Calu3 (cell line): Measurements from ENCODE around the gene VWC2. TPM values are rescaled to one million over a fixed set of nuclear protein-coding genes. Genes with fewer than 3 reads are reported as not detected.
A peak's percentile ranks its signal among the peaks of the same experiment; 100 is the strongest.

Experiments
- BruUV-seq: library from RNA; stranded (reverse); fragments of 400-500 nt; replicated peaks from 2 replicates; lab custom pipeline; 2021; lab: Mats Ljungman, UMichigan
- CTCF ChIA-PET: fragments of 300-600 bp; sonication (Branson Sonifier 250); formaldehyde crosslinking; loops from one replicate; lab custom pipeline; 2022; ENCODE audit warnings: antibody characterized with exemption; lab: Charles Lee
- DNase-seq: peaks from one replicate; pipeline ENCODE4 v3.0.0; 2022
- H3K27ac Mint-ChIP-seq: one replicate; pipeline ENCODE4 v1.8.0; 2022; ENCODE audit warnings: mixed read lengths; ENCODE audit not compliant: unreplicated experiment
- H3K27me3 Mint-ChIP-seq: one replicate; pipeline ENCODE4 v1.8.0; 2022; ENCODE audit warnings: mixed read lengths; ENCODE audit not compliant: unreplicated experiment
- H3K36me3 Mint-ChIP-seq: one replicate; pipeline ENCODE4 v1.8.0; 2022; ENCODE audit warnings: mild to moderate bottlenecking, moderate library complexity, mixed read lengths; ENCODE audit not compliant: insufficient read depth, unreplicated experiment
- H3K4me1 Mint-ChIP-seq: one replicate; pipeline ENCODE4 v1.8.0; 2022; ENCODE audit warnings: mild to moderate bottlenecking, low read depth, mixed read lengths; ENCODE audit not compliant: unreplicated experiment
- H3K4me3 Mint-ChIP-seq: one replicate; pipeline ENCODE4 v1.8.0; 2022; ENCODE audit warnings: mild to moderate bottlenecking, low read depth, moderate library complexity, mixed read lengths; ENCODE audit not compliant: unreplicated experiment
- H3K9me3 Mint-ChIP-seq: one replicate; pipeline ENCODE4 v1.8.0; 2022; ENCODE audit warnings: low read depth, mixed read lengths; ENCODE audit not compliant: unreplicated experiment
- intact Hi-C: fragments of 100-400 bp; cut with micrococcal nuclease; formaldehyde crosslinking; loops from one replicate; pipeline ENCODE4 v1.10.0; 2022; ENCODE audit not compliant: unreplicated experiment
- total RNA-seq: library from RNA; stranded (reverse); gene quantifications from 2 replicates; pipeline ENCODE4 v1.2.3, GENCODE V29; 2022
- TF ChIP-seq, protein P1 (sequence below): fragments of 200-600 bp; IDR thresholded peaks from one replicate; pipeline ENCODE4 v1.8.0; 2022; ENCODE audit warnings: antibody characterized with exemption; ENCODE audit not compliant: unreplicated experiment

VWC2 gene
- total RNA-seq, 1 experiment from 2014 or later: not detected

DNA sequence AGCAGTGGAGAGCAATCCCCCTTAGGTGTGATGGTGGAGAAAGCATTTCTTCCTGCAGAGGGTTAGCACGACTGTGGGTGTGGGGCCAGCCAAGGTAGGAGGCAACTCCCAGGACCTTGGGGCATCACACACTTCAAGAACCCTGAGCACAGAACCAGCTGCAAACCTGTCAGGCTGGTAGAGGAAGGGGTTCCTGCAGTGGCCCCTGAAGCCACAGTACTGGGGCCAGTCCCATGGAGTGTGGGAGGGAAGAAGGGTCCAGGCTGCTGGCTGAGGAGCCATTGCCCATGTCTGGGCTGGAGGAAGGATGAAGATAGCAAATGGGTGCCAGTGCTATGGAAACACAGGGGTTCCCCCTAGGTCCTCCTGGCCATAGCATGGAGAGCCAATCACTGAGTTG lies 110.5 kb downstream of the VWC2 start:
- TF ChIP-seq, protein P1, sequence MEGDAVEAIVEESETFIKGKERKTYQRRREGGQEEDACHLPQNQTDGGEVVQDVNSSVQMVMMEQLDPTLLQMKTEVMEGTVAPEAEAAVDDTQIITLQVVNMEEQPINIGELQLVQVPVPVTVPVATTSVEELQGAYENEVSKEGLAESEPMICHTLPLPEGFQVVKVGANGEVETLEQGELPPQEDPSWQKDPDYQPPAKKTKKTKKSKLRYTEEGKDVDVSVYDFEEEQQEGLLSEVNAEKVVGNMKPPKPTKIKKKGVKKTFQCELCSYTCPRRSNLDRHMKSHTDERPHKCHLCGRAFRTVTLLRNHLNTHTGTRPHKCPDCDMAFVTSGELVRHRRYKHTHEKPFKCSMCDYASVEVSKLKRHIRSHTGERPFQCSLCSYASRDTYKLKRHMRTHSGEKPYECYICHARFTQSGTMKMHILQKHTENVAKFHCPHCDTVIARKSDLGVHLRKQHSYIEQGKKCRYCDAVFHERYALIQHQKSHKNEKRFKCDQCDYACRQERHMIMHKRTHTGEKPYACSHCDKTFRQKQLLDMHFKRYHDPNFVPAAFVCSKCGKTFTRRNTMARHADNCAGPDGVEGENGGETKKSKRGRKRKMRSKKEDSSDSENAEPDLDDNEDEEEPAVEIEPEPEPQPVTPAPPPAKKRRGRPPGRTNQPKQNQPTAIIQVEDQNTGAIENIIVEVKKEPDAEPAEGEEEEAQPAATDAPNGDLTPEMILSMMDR: no peak
- no peak for DNase-seq
- Mint-ChIP-seq H3K27ac (no peak overlapping the region), H3K36me3 (no peaks in the 10 kb centered on the region), H3K4me1 (no peaks in the 10 kb centered on the region), H3K27me3 (peaks cover 8% of the 10 kb centered on the region), H3K4me3 (no peak overlapping the region), H3K9me3 (peaks cover 10% of the 10 kb centered on the region)
- intact Hi-C loops: no loop called here
- no TSS peak for BruUV-seq
- CTCF ChIA-PET: no interaction called here

DNA sequence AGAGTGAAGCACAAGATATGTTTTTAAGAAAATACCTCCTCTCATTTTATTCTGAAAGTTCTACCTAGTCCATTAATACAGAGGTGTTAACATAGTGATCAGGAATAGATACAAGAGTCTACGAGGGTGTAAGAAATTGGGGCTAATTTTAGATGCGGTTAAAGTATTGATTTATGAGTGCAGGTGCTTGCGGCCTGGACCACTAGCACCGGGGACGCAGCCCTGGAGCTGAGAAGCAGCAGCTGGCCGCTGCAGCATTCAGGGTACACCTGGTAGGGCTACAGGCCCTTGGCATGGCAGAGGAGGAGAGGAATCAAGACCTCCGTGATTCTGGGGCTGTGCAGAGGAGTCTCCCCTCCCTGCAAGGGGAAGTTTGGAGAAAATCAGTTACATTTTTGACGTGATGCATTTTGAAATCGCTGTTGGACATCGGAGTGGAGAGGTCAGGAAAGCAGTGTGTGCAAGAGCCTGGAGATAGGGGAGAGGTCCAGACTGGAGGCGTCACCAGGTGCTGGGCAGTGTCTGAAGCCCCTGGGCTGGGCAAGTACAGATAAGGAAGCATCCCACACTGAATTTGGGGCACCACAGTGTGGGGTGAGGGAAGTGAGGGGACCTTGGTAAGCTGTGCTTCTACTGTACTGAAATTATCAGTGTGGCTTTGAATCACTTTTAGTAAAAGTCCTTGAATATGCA lies 112.3 kb downstream of the VWC2 start:
- Mint-ChIP-seq H3K4me3 (no peak overlapping the region), H3K9me3 (peaks cover 12% of the 10 kb centered on the region), H3K4me1 (no peaks in the 10 kb centered on the region), H3K36me3 (no peaks in the 10 kb centered on the region), H3K27me3 (peaks cover 8% of the 10 kb centered on the region), H3K27ac (no peak overlapping the region)
- intact Hi-C loops: no loop called here
- CTCF ChIA-PET: no interaction called here
- TF ChIP-seq, protein P1: no peak
- DNase-seq: peak; percentile 3
- BruUV-seq: no TSS peak

DNA sequence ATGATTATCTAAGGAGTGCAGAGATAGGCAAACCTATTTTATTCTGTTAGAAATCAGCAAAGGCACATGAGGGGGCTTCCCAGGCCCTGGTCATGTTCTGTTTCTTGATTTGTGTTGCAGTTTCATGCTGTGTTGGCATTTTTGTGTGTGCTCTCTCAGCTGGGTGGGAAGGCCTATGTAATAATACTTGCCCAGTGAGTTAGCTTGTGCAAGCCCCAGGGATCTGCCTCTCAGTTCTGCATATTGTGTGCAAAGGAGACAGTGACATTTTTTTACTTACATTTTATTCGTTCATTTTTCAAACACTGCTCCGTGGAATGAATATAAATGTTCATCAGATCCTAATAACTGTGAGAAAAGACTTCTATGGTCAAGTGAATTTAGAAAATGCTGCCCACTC lies 119.0 kb downstream of the VWC2 start:
- BruUV-seq: no TSS peak
- peaks cover 12% of the 10 kb centered on the region for H3K9me3 Mint-ChIP-seq
- no peaks in the 10 kb centered on the region for H3K27me3 Mint-ChIP-seq
- DNase-seq: no peak
- CTCF ChIA-PET: no interaction called here
- H3K27ac Mint-ChIP-seq: no peak overlapping the region
- intact Hi-C loops: no loop called here
- no peaks in the 10 kb centered on the region for H3K36me3 Mint-ChIP-seq
- no peaks in the 10 kb centered on the region for H3K4me1 Mint-ChIP-seq
- TF ChIP-seq, protein P1: no peak
- no peak overlapping the region for H3K4me3 Mint-ChIP-seq

DNA sequence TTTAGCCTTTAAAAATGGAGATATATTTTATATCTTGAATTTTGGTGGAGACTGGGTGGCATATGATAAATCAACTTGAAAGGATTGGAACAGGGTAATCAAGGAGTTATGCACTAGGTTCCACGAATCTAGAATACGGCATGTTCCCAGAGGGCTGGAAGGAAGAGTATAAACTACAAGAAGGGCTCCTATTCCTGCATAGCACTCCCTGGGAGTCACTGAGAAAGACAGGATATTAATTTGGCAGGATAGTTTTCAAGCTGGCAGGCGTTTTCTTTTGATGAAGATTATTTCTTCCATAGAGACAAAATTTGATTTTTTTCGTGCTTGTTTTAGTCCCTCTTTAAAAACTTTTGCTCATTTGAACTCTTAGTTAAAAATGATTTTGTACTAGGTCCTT lies 119.7 kb downstream of the VWC2 start:
- Mint-ChIP-seq H3K9me3 (peaks cover 12% of the 10 kb centered on the region), H3K27me3 (no peaks in the 10 kb centered on the region), H3K27ac (no peak overlapping the region), H3K4me1 (no peaks in the 10 kb centered on the region), H3K4me3 (no peak overlapping the region), H3K36me3 (no peaks in the 10 kb centered on the region)
- no peak for DNase-seq
- no TSS peak for BruUV-seq
- intact Hi-C loops: no loop called here
- TF ChIP-seq, protein P1: no peak
- CTCF ChIA-PET: interaction anchor here (0.7 kb wide), 1 partner anchor 12 kb away, joined by 3 read pairs; no protein-coding TSS in a partner anchor
